SK-N-SH (cell line): ENCODE measurements around the gene HSPG2. TPM values are rescaled to one million over a fixed set of nuclear protein-coding genes. Genes with fewer than 3 reads are reported as not detected.

Source experiments
- CTCF ChIA-PET: fragments of 300-600, 350-600 bp; formaldehyde crosslinking; extraction: SDS; loops from one replicate; lab custom pipeline; 2021; lab: Yijun Ruan, JAX
- POLR2A ChIA-PET: fragments of 350-600 bp; sonication (Branson Sonifier 250); formaldehyde crosslinking; extraction: SDS; loops from one replicate; lab custom pipeline; 2020; ENCODE audit warnings: antibody characterized with exemption, inconsistent platforms; lab: Yijun Ruan, JAX
- DNase-seq: peaks from one replicate; pipeline ENCODE4 v3.0.0; 2012
- H2AFZ ChIP-seq: fragments of 200-600 bp; sonication (generic); 2 replicates; pipeline ENCODE4 v1.8.1; 2016; ENCODE audit warnings: antibody characterized with exemption, mild to moderate bottlenecking, low read depth
- H3F3A ChIP-seq: fragments of 200-600 bp; sonication (generic); replicated peaks from 2 replicates; pipeline ENCODE3; 2016; ENCODE audit warnings: antibody characterized with exemption, mild to moderate bottlenecking; ENCODE audit not compliant: insufficient read depth
- H3K27ac ChIP-seq, 2 experiments: fragments of 200-500 bp in 1 of 2; fragments of 200-600 bp in 1 of 2; sonication (Bioruptor generic) in 1 of 2; sonication (generic), shearing (Covaris generic) in 1 of 2; 2 replicates each; pipeline versions ENCODE4 v1.5.1 to v1.6.1; 2014 to 2016; ENCODE audit warnings: low read depth in 2 of 2, inconsistent platforms in 1 of 2, low read length in 1 of 2, mild to moderate bottlenecking in 1 of 2, mixed read lengths in 1 of 2
- H3K27me3 ChIP-seq: fragments of 200-600 bp; sonication (generic), shearing (Covaris generic); 2 replicates; pipeline ENCODE4 v1.6.1; 2016; ENCODE audit warnings: mixed run types; ENCODE audit not compliant: insufficient read depth
- H3K36me3 ChIP-seq, 2 experiments: fragments of 200-500 bp in 1 of 2; fragments of 200-600 bp in 1 of 2; sonication (Bioruptor generic) in 1 of 2; sonication (generic) in 1 of 2; replicated peaks in 1 of 2; 2 replicates each; pipeline versions ENCODE3 to v1.5.1; 2014 to 2016; ENCODE audit warnings: low read length in 1 of 2, mild to moderate bottlenecking in 1 of 2; ENCODE audit not compliant: insufficient read depth in 2 of 2, control insufficient read depth in 1 of 2
- H3K4me1 ChIP-seq, 2 experiments: fragments of 200-500 bp in 1 of 2; fragments of 200-600 bp in 1 of 2; sonication (Bioruptor generic) in 1 of 2; sonication (generic), shearing (Covaris generic) in 1 of 2; 2 replicates each; pipeline versions ENCODE4 v1.5.1 to v1.6.1; 2014 to 2016; ENCODE audit warnings: low read depth in 1 of 2, low read length in 1 of 2, mixed run types in 1 of 2; ENCODE audit not compliant: insufficient read depth in 2 of 2, control insufficient read depth in 1 of 2
- H3K4me2 ChIP-seq: fragments of 200-600 bp; sonication (generic), shearing (Covaris generic); 2 replicates; pipeline ENCODE4 v1.6.1; 2017; ENCODE audit warnings: mixed run types
- H3K4me3 ChIP-seq, 2 experiments: fragments of 200-500 bp in 1 of 2; fragments of 200-600 bp in 1 of 2; sonication (Bioruptor generic) in 1 of 2; sonication (generic), shearing (Covaris generic) in 1 of 2; 2 replicates each; pipeline versions ENCODE4 v1.5.1 to v1.8.1; 2014 to 2016; ENCODE audit warnings: low read depth in 2 of 2, inconsistent platforms in 1 of 2, low read length in 1 of 2, mild to moderate bottlenecking in 1 of 2, mixed read lengths in 1 of 2, moderate library complexity in 1 of 2
- H3K79me2 ChIP-seq: fragments of 200-600 bp; sonication (generic); 2 replicates; pipeline ENCODE4 v1.8.1; 2017; ENCODE audit warnings: mild to moderate bottlenecking; ENCODE audit not compliant: insufficient read depth
- H3K9ac ChIP-seq: fragments of 200-600 bp; sonication (generic); 2 replicates; pipeline ENCODE4 v1.6.1; 2017; ENCODE audit warnings: mixed run types
- H3K9me2 ChIP-seq: fragments of 200-600 bp; sonication (generic); 2 replicates; pipeline ENCODE4 v1.6.1; 2017; ENCODE audit warnings: mixed run types
- H3K9me3 ChIP-seq: fragments of 200-600 bp; sonication (generic); 2 replicates; pipeline ENCODE4 v1.6.1; 2017; ENCODE audit warnings: mixed run types, mild to moderate bottlenecking, moderate library complexity
- H4K20me1 ChIP-seq: fragments of 200-600 bp; sonication (generic); 2 replicates; pipeline ENCODE4 v1.6.1; 2017; ENCODE audit warnings: mild to moderate bottlenecking, mixed run types; ENCODE audit not compliant: insufficient read depth
- ELF1 ChIP-seq: IDR thresholded peaks from 2 replicates; pipeline ENCODE4 v1.4.0; 2012
- EP300 ChIP-seq, 2 experiments: IDR thresholded peaks; 2 replicates each; pipeline versions ENCODE4 v1.4.0 to v1.6.1; 2012; ENCODE audit warnings: borderline replicate concordance in 1 of 2, low read depth in 1 of 2, low read length in 1 of 2
- EZH2phosphoT487 ChIP-seq: fragments of 200-600 bp; sonication (generic); IDR thresholded peaks from 2 replicates; pipeline ENCODE4 v1.6.1; 2017; ENCODE audit warnings: low read depth, mixed run types, mild to moderate bottlenecking, antibody characterized with exemption, moderate library complexity, borderline replicate concordance
- FOXM1 ChIP-seq: IDR thresholded peaks from 2 replicates; pipeline ENCODE4 v1.4.0; 2012; ENCODE audit warnings: low read depth, mild to moderate bottlenecking
- GATA2 ChIP-seq: sonication (generic); formaldehyde crosslinking; IDR thresholded peaks from 2 replicates; pipeline ENCODE4 v1.5.0; 2020; ENCODE audit warnings: mild to moderate bottlenecking, missing genetic modification reagents
- NFIC ChIP-seq: IDR thresholded peaks from 2 replicates; pipeline ENCODE4 v1.4.0; 2012; ENCODE audit warnings: borderline replicate concordance
- POLR2AphosphoS5 ChIP-seq: IDR thresholded peaks from 2 replicates; pipeline ENCODE4 v1.6.1; 2012; ENCODE audit warnings: low read depth, low read length
- RAD21 ChIP-seq: IDR thresholded peaks from 2 replicates; pipeline ENCODE4 v1.6.1; 2012; ENCODE audit warnings: mild to moderate bottlenecking, low read length
- RCOR1 ChIP-seq: fragments of 150-350 bp; IDR thresholded peaks from 2 replicates; pipeline ENCODE4 v1.6.1; 2017; ENCODE audit warnings: antibody characterized with exemption, low read length
- SMC3 ChIP-seq: IDR thresholded peaks from 2 replicates; pipeline ENCODE4 v1.6.1; 2012; ENCODE audit warnings: low read depth, low read length, improper control_type of control experiment
- TAF1 ChIP-seq: IDR thresholded peaks from 2 replicates; pipeline ENCODE4 v1.6.1; 2012; ENCODE audit warnings: low read depth, mild to moderate bottlenecking, low read length, moderate library complexity, borderline replicate concordance
- TEAD4 ChIP-seq: IDR thresholded peaks from 2 replicates; pipeline ENCODE4 v1.4.0; 2012; ENCODE audit warnings: mild to moderate bottlenecking, borderline replicate concordance; ENCODE audit not compliant: insufficient read depth
- whole genome bisulfite sequencing: methylation state at CpG from one replicate; pipeline ENCODE4 v1.1.6; 2017; ENCODE audit warnings: low lambda C conversion rate; 5-methylcytosine and 5-hydroxymethylcytosine counted together
- polyA plus RNA-seq, 3 experiments: library from polyadenylated mRNA; depleted of rRNA; stranded (reverse); fragments of >200 nt; gene quantifications; 2 replicates each; pipeline ENCODE4 v1.2.3, GENCODE V29; 2012
- TF ChIP-seq, protein P1 (sequence below): IDR thresholded peaks from 2 replicates; pipeline ENCODE4; 2012
- TF ChIP-seq, protein P2 (sequence below): IDR thresholded peaks from 2 replicates; pipeline ENCODE4 v1.6.1; 2012; ENCODE audit warnings: mild to moderate bottlenecking, low read depth, low read length, moderate library complexity
- TF ChIP-seq, protein P3 (sequence below): fragments of 150-350 bp; IDR thresholded peaks from 2 replicates; pipeline ENCODE4 v1.6.1; 2016; ENCODE audit warnings: mild to moderate bottlenecking, low read depth, low read length
- TF ChIP-seq, protein P4 (sequence below): fragments of 150-350 bp; IDR thresholded peaks from 2 replicates; pipeline ENCODE4 v1.6.1; 2017; ENCODE audit warnings: antibody characterized with exemption, low read length, low read depth, borderline replicate concordance

HSPG2 gene
- polyA plus RNA-seq, 1 of the 3 experiments (the other 2 are of a cell fraction): 28.9 TPM

DNA sequence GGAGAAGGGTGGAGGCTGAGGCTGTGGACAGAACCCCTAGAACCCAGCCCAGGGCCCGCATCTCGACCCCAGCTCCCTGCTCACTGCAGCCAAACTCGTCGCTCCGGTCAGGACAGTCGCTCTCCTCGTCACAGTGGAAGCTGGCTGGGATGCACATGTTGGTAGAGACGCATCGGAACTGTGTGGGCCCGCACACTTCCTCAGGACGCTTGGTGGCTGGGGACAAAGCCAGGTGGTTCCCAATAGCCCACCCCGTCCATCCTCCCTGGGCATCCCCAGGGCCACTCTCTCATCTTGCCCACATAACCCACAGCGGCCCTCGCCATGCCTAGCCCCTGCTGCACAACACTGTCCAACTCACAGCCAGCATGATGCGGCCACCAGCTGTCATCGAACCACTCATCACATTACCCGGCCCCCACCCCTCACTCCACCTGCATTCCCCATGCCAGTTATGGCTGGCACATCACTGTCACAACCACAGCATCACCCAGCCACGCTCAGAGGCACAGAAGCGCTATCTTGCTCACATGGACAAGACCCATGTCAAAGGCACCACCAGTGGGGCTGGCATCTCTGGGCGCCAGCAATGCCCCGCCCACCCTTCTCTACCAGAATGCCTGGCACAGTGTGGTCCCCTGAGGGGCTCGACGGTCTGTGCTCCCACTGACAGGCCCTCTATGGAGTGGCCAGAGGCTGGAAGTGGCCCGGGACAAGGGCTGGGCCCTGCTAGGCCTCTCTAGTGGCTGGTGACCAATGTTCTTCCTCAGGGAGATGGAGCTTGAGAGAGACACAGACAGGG lies 51.7 kb downstream of the HSPG2 start:
- 93% methylated on average over 12 of the region's 24 CpGs for WGBS
- Histone ChIP-seq H3K27me3 (no peaks in the 10 kb centered on the region), H3K9me2 (no peaks in the 10 kb centered on the region), H3K27ac (no peak overlapping the region), H3K9me3 (no peaks in the 10 kb centered on the region), H3K4me3 (no peak overlapping the region), H3F3A (no peaks in the 10 kb centered on the region), H3K79me2 (no peaks in the 10 kb centered on the region), H3K9ac (no peak overlapping the region), H3K4me1 (no peaks in the 10 kb centered on the region), H3K36me3 (peaks cover 8 to 24% of the 10 kb centered on the region in 2 experiments), H4K20me1 (no peaks in the 10 kb centered on the region), H2AFZ (no peak overlapping the region), H3K4me2 (no peak overlapping the region)
- no peak for DNase-seq
- ChIA-PET POLR2A (no interaction called here), CTCF (interaction anchor here (1.1 kb wide), 1 partner anchor 13 kb away, joined by 3 read pairs; no protein-coding TSS in a partner anchor)
- no peak for TF ChIP-seq RAD21
- TF ChIP-seq, protein P1, sequence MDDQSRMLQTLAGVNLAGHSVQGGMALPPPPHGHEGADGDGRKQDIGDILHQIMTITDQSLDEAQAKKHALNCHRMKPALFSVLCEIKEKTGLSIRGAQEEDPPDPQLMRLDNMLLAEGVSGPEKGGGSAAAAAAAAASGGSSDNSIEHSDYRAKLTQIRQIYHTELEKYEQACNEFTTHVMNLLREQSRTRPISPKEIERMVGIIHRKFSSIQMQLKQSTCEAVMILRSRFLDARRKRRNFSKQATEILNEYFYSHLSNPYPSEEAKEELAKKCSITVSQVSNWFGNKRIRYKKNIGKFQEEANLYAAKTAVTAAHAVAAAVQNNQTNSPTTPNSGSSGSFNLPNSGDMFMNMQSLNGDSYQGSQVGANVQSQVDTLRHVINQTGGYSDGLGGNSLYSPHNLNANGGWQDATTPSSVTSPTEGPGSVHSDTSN: no peak
- TF ChIP-seq POLR2AphosphoS5: no peak
- TF ChIP-seq NFIC: no peak
- TF ChIP-seq, protein P2, sequence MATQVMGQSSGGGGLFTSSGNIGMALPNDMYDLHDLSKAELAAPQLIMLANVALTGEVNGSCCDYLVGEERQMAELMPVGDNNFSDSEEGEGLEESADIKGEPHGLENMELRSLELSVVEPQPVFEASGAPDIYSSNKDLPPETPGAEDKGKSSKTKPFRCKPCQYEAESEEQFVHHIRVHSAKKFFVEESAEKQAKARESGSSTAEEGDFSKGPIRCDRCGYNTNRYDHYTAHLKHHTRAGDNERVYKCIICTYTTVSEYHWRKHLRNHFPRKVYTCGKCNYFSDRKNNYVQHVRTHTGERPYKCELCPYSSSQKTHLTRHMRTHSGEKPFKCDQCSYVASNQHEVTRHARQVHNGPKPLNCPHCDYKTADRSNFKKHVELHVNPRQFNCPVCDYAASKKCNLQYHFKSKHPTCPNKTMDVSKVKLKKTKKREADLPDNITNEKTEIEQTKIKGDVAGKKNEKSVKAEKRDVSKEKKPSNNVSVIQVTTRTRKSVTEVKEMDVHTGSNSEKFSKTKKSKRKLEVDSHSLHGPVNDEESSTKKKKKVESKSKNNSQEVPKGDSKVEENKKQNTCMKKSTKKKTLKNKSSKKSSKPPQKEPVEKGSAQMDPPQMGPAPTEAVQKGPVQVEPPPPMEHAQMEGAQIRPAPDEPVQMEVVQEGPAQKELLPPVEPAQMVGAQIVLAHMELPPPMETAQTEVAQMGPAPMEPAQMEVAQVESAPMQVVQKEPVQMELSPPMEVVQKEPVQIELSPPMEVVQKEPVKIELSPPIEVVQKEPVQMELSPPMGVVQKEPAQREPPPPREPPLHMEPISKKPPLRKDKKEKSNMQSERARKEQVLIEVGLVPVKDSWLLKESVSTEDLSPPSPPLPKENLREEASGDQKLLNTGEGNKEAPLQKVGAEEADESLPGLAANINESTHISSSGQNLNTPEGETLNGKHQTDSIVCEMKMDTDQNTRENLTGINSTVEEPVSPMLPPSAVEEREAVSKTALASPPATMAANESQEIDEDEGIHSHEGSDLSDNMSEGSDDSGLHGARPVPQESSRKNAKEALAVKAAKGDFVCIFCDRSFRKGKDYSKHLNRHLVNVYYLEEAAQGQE: no peak
- no peak for TF ChIP-seq FOXM1
- TF ChIP-seq RCOR1: no peak
- TF ChIP-seq, protein P3, sequence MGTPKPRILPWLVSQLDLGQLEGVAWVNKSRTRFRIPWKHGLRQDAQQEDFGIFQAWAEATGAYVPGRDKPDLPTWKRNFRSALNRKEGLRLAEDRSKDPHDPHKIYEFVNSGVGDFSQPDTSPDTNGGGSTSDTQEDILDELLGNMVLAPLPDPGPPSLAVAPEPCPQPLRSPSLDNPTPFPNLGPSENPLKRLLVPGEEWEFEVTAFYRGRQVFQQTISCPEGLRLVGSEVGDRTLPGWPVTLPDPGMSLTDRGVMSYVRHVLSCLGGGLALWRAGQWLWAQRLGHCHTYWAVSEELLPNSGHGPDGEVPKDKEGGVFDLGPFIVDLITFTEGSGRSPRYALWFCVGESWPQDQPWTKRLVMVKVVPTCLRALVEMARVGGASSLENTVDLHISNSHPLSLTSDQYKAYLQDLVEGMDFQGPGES: no peak
- TF ChIP-seq TEAD4: no peak
- no peak for TF ChIP-seq ELF1
- no peak for TF ChIP-seq EZH2phosphoT487
- no peak for TF ChIP-seq GATA2 (CRISPR knock-in tag)
- no peak for TF ChIP-seq SMC3
- TF ChIP-seq, protein P4, sequence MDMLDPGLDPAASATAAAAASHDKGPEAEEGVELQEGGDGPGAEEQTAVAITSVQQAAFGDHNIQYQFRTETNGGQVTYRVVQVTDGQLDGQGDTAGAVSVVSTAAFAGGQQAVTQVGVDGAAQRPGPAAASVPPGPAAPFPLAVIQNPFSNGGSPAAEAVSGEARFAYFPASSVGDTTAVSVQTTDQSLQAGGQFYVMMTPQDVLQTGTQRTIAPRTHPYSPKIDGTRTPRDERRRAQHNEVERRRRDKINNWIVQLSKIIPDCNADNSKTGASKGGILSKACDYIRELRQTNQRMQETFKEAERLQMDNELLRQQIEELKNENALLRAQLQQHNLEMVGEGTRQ: no peak
- no peak for TF ChIP-seq TAF1
- TF ChIP-seq EP300 (IDR thresholded peaks at IDR 0.05; ENCODE audit: borderline replicate concordance in 1 of 2, low read depth in 1 of 2, low read length in 1 of 2): no peak
